Neural cell (in vitro differentiated cells): Measurements from ENCODE around the gene PID1. TPM values are rescaled to one million over a fixed set of nuclear protein-coding genes. Genes with fewer than 3 reads are reported as not detected.

Source experiments
- H2AFZ ChIP-seq: fragments of 200-600, 300-800 bp; sonication (generic), shearing (Covaris generic); 2 replicates; pipeline ENCODE4 v1.6.0; 2014; ENCODE audit warnings: low read depth, mild to moderate bottlenecking, antibody characterized with exemption, low read length, moderate library complexity
- H3F3A ChIP-seq: fragments of 200-600 bp; shearing (Covaris generic); 2 replicates; pipeline ENCODE4 v1.6.1; 2016; ENCODE audit warnings: mild to moderate bottlenecking, moderate library complexity, mixed read lengths, antibody characterized with exemption, low read length; ENCODE audit not compliant: insufficient read depth, poor library complexity, severe bottlenecking
- H3K27ac ChIP-seq: fragments of 200-600, 300-800 bp; sonication (generic), shearing (Covaris generic); 2 replicates; pipeline ENCODE4 v1.5.1; 2014; ENCODE audit warnings: mild to moderate bottlenecking, low read length, moderate library complexity
- H3K27me3 ChIP-seq: fragments of 300-800, 200-600 bp; sonication (generic), shearing (Covaris generic); 2 replicates; pipeline ENCODE4 v1.6.0; 2014; ENCODE audit warnings: mild to moderate bottlenecking, low read depth, low read length, moderate library complexity; ENCODE audit not compliant: insufficient read depth
- H3K36me3 ChIP-seq: fragments of 300-800, 200-600 bp; sonication (generic), shearing (Covaris generic); 2 replicates; pipeline ENCODE4 v1.5.1; 2014; ENCODE audit warnings: mild to moderate bottlenecking, antibody characterized with exemption, low read length, moderate library complexity; ENCODE audit not compliant: insufficient read depth
- H3K4me2 ChIP-seq: fragments of 300-800, 200-600 bp; sonication (generic), shearing (Covaris generic); 2 replicates; pipeline ENCODE4 v1.6.0; 2014; ENCODE audit warnings: mild to moderate bottlenecking, low read length
- H3K4me3 ChIP-seq: fragments of 300-800, 200-600 bp; sonication (generic), shearing (Covaris generic); 2 replicates; pipeline ENCODE4 v1.5.1; 2014; ENCODE audit warnings: mild to moderate bottlenecking, low read length, moderate library complexity
- H3K79me2 ChIP-seq: fragments of 200-600 bp; shearing (Covaris generic); replicated peaks from 2 replicates; pipeline ENCODE4 v1.6.0; 2014; ENCODE audit warnings: mild to moderate bottlenecking, low read length, moderate library complexity; ENCODE audit not compliant: insufficient read depth
- H3K9ac ChIP-seq: fragments of 300-800, 200-600 bp; sonication (generic), shearing (Covaris generic); 2 replicates; pipeline ENCODE4 v1.6.1; 2016; ENCODE audit warnings: mild to moderate bottlenecking, low read length, mixed read lengths
- H3K9me2 ChIP-seq: fragments of 200-600 bp; shearing (Covaris generic); 2 replicates; pipeline ENCODE4 v1.6.1; 2016; ENCODE audit warnings: mild to moderate bottlenecking, low read length, mixed read lengths; ENCODE audit not compliant: insufficient read depth
- H3K9me3 ChIP-seq: fragments of 200-600, 300-800 bp; sonication (generic), shearing (Covaris generic); 2 replicates; pipeline ENCODE4 v1.6.1; 2016; ENCODE audit warnings: mild to moderate bottlenecking, mixed run types, low read length, moderate library complexity, mixed read lengths
- H4K20me1 ChIP-seq: fragments of 200-600 bp; shearing (Covaris generic); 2 replicates; pipeline ENCODE4 v1.6.1; 2016; ENCODE audit warnings: mild to moderate bottlenecking, mixed run types; ENCODE audit not compliant: insufficient read depth
- EP300 ChIP-seq: fragments of 450-650 bp; conservative IDR thresholded peaks from 2 replicates; pipeline ENCODE4 v1.6.1; 2014; ENCODE audit warnings: antibody characterized with exemption, mild to moderate bottlenecking, moderate library complexity; ENCODE audit not compliant: poor library complexity, severe bottlenecking
- EZH2 ChIP-seq: fragments of 200-600, 300-800 bp; shearing (Covaris generic), sonication (generic); IDR thresholded peaks from 2 replicates; pipeline ENCODE4 v1.6.1; 2014; ENCODE audit warnings: antibody characterized with exemption, low read length, borderline replicate concordance, mild to moderate bottlenecking; ENCODE audit not compliant: insufficient read depth, poor library complexity, severe bottlenecking
- MXI1 ChIP-seq: fragments of 450-650 bp; conservative IDR thresholded peaks from 2 replicates; pipeline ENCODE4 v1.6.1; 2014; ENCODE audit warnings: antibody characterized with exemption, mild to moderate bottlenecking; ENCODE audit not compliant: poor library complexity, severe bottlenecking
- POLR2AphosphoS5 ChIP-seq: IDR thresholded peaks from 2 replicates; pipeline ENCODE4 v1.6.1; 2012
- RAD21 ChIP-seq: fragments of 450-650 bp; conservative IDR thresholded peaks from 2 replicates; pipeline ENCODE4 v1.6.1; 2014; ENCODE audit warnings: antibody characterized with exemption, mild to moderate bottlenecking, moderate library complexity
- SMC3 ChIP-seq: fragments of 450-650 bp; conservative IDR thresholded peaks from 2 replicates; pipeline ENCODE4 v1.6.1; 2014; ENCODE audit warnings: antibody characterized with exemption, mild to moderate bottlenecking, moderate library complexity; ENCODE audit not compliant: poor library complexity
- TAF1 ChIP-seq: IDR thresholded peaks from 2 replicates; pipeline ENCODE4 v1.6.1; 2012; ENCODE audit warnings: low read depth
- polyA plus RNA-seq: library from polyadenylated mRNA; depleted of rRNA; stranded (reverse); fragments of >200 nt; gene quantifications from 2 replicates; pipeline ENCODE4 v1.2.3, GENCODE V29; 2014
- TF ChIP-seq, protein P1 (sequence below): IDR thresholded peaks from 2 replicates; pipeline ENCODE4 v1.6.1; 2012; ENCODE audit warnings: borderline replicate concordance
- TF ChIP-seq, protein P2 (sequence below): fragments of 450-650 bp; IDR thresholded peaks from 2 replicates; pipeline ENCODE4 v1.5.1; 2014; ENCODE audit warnings: antibody characterized with exemption, mild to moderate bottlenecking, moderate library complexity; ENCODE audit not compliant: poor library complexity, severe bottlenecking

Gene PID1
- polyA plus RNA-seq, 1 donor from 2014 or later, result 11.0 TPM

DNA sequence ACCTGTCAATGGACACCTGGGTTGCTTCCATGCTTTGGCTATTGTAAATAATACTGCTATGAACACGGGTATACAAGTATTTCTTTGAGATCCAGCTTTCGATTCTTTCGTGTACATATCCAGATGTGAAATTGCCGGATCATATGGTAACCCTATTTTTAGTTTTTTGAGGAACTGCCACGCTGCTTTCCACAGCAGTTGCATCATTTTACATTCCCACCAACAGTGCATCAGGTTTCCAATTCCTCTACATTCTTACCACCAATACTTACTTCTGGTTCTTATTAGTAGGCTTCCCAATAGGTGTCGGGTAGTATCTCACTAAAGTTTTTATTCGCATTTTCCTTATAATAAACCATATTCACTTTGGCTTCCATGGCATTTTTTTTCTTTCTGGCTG, 69.6 kb downstream of the PID1 start:
- Histone ChIP-seq H3K4me3 (no peak overlapping the region), H3K9me2 (no peaks in the 10 kb centered on the region), H3K27ac (no peak overlapping the region), H3F3A (no peaks in the 10 kb centered on the region), H3K36me3 (no peaks in the 10 kb centered on the region), H3K9ac (no peak overlapping the region), H3K4me2 (no peak overlapping the region), H3K27me3 (no peaks in the 10 kb centered on the region), H3K79me2 (no peaks in the 10 kb centered on the region), H4K20me1 (no peaks in the 10 kb centered on the region), H2AFZ (no peak overlapping the region), H3K9me3 (no peaks in the 10 kb centered on the region)
- TF ChIP-seq TAF1 (no peak), EP300 (no peak), EZH2 (no peak), MXI1 (no peak), RAD21 (no peak), SMC3 (no peak), POLR2AphosphoS5 (no peak)
- TF ChIP-seq, protein P1, sequence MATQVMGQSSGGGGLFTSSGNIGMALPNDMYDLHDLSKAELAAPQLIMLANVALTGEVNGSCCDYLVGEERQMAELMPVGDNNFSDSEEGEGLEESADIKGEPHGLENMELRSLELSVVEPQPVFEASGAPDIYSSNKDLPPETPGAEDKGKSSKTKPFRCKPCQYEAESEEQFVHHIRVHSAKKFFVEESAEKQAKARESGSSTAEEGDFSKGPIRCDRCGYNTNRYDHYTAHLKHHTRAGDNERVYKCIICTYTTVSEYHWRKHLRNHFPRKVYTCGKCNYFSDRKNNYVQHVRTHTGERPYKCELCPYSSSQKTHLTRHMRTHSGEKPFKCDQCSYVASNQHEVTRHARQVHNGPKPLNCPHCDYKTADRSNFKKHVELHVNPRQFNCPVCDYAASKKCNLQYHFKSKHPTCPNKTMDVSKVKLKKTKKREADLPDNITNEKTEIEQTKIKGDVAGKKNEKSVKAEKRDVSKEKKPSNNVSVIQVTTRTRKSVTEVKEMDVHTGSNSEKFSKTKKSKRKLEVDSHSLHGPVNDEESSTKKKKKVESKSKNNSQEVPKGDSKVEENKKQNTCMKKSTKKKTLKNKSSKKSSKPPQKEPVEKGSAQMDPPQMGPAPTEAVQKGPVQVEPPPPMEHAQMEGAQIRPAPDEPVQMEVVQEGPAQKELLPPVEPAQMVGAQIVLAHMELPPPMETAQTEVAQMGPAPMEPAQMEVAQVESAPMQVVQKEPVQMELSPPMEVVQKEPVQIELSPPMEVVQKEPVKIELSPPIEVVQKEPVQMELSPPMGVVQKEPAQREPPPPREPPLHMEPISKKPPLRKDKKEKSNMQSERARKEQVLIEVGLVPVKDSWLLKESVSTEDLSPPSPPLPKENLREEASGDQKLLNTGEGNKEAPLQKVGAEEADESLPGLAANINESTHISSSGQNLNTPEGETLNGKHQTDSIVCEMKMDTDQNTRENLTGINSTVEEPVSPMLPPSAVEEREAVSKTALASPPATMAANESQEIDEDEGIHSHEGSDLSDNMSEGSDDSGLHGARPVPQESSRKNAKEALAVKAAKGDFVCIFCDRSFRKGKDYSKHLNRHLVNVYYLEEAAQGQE, result no peak
- TF ChIP-seq, protein P2, sequence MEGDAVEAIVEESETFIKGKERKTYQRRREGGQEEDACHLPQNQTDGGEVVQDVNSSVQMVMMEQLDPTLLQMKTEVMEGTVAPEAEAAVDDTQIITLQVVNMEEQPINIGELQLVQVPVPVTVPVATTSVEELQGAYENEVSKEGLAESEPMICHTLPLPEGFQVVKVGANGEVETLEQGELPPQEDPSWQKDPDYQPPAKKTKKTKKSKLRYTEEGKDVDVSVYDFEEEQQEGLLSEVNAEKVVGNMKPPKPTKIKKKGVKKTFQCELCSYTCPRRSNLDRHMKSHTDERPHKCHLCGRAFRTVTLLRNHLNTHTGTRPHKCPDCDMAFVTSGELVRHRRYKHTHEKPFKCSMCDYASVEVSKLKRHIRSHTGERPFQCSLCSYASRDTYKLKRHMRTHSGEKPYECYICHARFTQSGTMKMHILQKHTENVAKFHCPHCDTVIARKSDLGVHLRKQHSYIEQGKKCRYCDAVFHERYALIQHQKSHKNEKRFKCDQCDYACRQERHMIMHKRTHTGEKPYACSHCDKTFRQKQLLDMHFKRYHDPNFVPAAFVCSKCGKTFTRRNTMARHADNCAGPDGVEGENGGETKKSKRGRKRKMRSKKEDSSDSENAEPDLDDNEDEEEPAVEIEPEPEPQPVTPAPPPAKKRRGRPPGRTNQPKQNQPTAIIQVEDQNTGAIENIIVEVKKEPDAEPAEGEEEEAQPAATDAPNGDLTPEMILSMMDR, result no peak

DNA sequence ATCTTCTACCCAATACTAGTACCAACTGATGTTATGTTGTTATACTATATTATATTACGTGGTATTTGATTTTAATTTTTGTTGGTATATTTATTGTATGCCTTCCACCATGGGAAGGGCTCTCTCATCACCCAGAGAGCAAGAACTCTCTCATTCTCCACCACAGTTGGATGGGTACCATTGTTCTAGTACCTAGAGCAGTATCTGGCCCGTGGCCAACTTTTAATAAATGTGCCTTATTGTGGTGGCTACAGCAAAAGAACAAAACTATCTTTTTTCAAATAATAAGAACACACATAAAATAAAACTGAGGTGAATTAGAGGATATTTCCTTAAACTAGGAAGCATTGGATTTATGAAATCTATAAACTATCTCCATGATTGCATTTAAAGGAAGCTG, 71.8 kb downstream of the PID1 start:
- Histone ChIP-seq H3K27ac (no peak overlapping the region), H3K9me2 (no peaks in the 10 kb centered on the region), H3K4me2 (no peak overlapping the region), H2AFZ (no peak overlapping the region), H3K4me3 (no peak overlapping the region), H4K20me1 (no peaks in the 10 kb centered on the region), H3K9ac (no peak overlapping the region), H3K27me3 (no peaks in the 10 kb centered on the region), H3K36me3 (no peaks in the 10 kb centered on the region), H3K9me3 (no peaks in the 10 kb centered on the region), H3K79me2 (no peaks in the 10 kb centered on the region), H3F3A (no peaks in the 10 kb centered on the region)
- TF ChIP-seq, protein P1, result no peak
- TF ChIP-seq, protein P2, result no peak
- TF ChIP-seq SMC3 (no peak), MXI1 (no peak), POLR2AphosphoS5 (no peak), RAD21 (no peak), EZH2 (no peak), TAF1 (no peak), EP300 (no peak)
